ENCODE data around the gene CD83. TPM values are rescaled to one million over a fixed set of nuclear protein-coding genes. Genes with fewer than 3 reads are reported as not detected.

The CD83 gene
- total and polyA plus RNA-seq, 4 donors = 14.5 to 31.1 (median 25.1) TPM

GRCh38 chr6:14092316-14092715, 25.3 kb upstream of the CD83 start:
- Histone ChIP-seq H3K4me1 (ENCODE audit: control insufficient read depth in 5 of 5, insufficient read depth in 5 of 5, low read length in 5 of 5) (no peaks in the 10 kb centered on the region), H3K27ac (ENCODE audit: low read depth in 1 of 2, low read length in 1 of 2) (no peak overlapping the region), H3K4me3 (no peak overlapping the region), H3K9me3 (ENCODE audit: control insufficient read depth in 4 of 4, insufficient read depth in 3 of 4, low read length in 3 of 4) (no peaks in the 10 kb centered on the region), H3K27me3 (ENCODE audit: control insufficient read depth in 3 of 3, insufficient read depth in 3 of 3, low read length in 2 of 3) (no peaks in the 10 kb centered on the region), H3K36me3 (ENCODE audit: control insufficient read depth in 4 of 4, insufficient read depth in 4 of 4, low read length in 4 of 4) (no peaks in the 10 kb centered on the region), H3K9ac (ENCODE audit: insufficient read depth in 1 of 2, low read length in 2 of 2) (no peak overlapping the region)
- ATAC-seq (ENCODE audit: insufficient read depth, low FRiP score) (no peak), DNase-seq (no peak)
- 72 to 84% methylated on average over 3 of the region's 3 CpGs for WGBS, 2 donors
- no peak for TF ChIP-seq CTCF (IDR thresholded peaks at IDR 0.05; ENCODE audit: control extremely low read depth, extremely low read depth)

- TF ChIP-seq CTCF (IDR thresholded peaks at IDR 0.05; ENCODE audit: control extremely low read depth, extremely low read depth) = no peak
- WGBS, 2 donors = 82 to 87% methylated on average over 11 of the region's 11 CpGs
- no peak overlapping the region for H3K9ac ChIP-seq (ENCODE audit: insufficient read depth in 1 of 2, low read length in 2 of 2)
- DNase-seq (no peak), ATAC-seq (ENCODE audit: insufficient read depth, low FRiP score) (no peak)
- no peaks in the 10 kb centered on the region for H3K27me3 ChIP-seq (ENCODE audit: control insufficient read depth in 3 of 3, insufficient read depth in 3 of 3, low read length in 2 of 3)
- H3K4me1 ChIP-seq (ENCODE audit: control insufficient read depth in 5 of 5, insufficient read depth in 5 of 5, low read length in 5 of 5) = no peaks in the 10 kb centered on the region
- no peaks in the 10 kb centered on the region for H3K9me3 ChIP-seq (ENCODE audit: control insufficient read depth in 4 of 4, insufficient read depth in 3 of 4, low read length in 3 of 4)
- H3K36me3 ChIP-seq (ENCODE audit: control insufficient read depth in 4 of 4, insufficient read depth in 4 of 4, low read length in 4 of 4) = no peaks in the 10 kb centered on the region
- no peak overlapping the region for H3K27ac ChIP-seq (ENCODE audit: low read depth in 1 of 2, low read length in 1 of 2)
- H3K4me3 ChIP-seq = no peak overlapping the region
Measured at GRCh38 chr6:14092838-14093789, 24.5 kb upstream of the CD83 start.

GRCh38 chr6:14094721-14095120, 22.9 kb upstream of the CD83 start:
- H3K36me3 ChIP-seq (ENCODE audit: control insufficient read depth in 4 of 4, insufficient read depth in 4 of 4, low read length in 4 of 4) = no peaks in the 10 kb centered on the region
- no peaks in the 10 kb centered on the region for H3K27me3 ChIP-seq (ENCODE audit: control insufficient read depth in 3 of 3, insufficient read depth in 3 of 3, low read length in 2 of 3)
- H3K4me1 ChIP-seq (ENCODE audit: control insufficient read depth in 5 of 5, insufficient read depth in 5 of 5, low read length in 5 of 5) = no peaks in the 10 kb centered on the region
- DNase-seq (no peak), ATAC-seq (ENCODE audit: insufficient read depth, low FRiP score) (no peak)
- WGBS, 2 donors = 94 to 95% methylated on average over 4 of the region's 4 CpGs
- no peak overlapping the region for H3K9ac ChIP-seq (ENCODE audit: insufficient read depth in 1 of 2, low read length in 2 of 2)
- no peak for TF ChIP-seq CTCF (IDR thresholded peaks at IDR 0.05; ENCODE audit: control extremely low read depth, extremely low read depth)
- no peak overlapping the region for H3K4me3 ChIP-seq
- no peak overlapping the region for H3K27ac ChIP-seq (ENCODE audit: low read depth in 1 of 2, low read length in 1 of 2)
- no peaks in the 10 kb centered on the region for H3K9me3 ChIP-seq (ENCODE audit: control insufficient read depth in 4 of 4, insufficient read depth in 3 of 4, low read length in 3 of 4)

All from lung (tissue), 12 donors.